Measurements from ENCODE around the gene CMTM3. TPM values are rescaled to one million over a fixed set of nuclear protein-coding genes. Genes with fewer than 3 reads are reported as not detected.

CMTM3 gene
- total RNA-seq, 1 experiment from 2014 or later, result 12.8 TPM

GRCh38 chr16:66585481-66586239 is 18.8 kb upstream of the CMTM3 start (continued):
- TF ChIP-seq EZH2phosphoT487 (IDR thresholded peaks at IDR 0.05; ENCODE audit: borderline replicate concordance) (no peak), YY1 (IDR thresholded peaks at IDR 0.05; ENCODE audit: extremely low read depth, insufficient replicate concordance, low read depth, low read length) (no peak), ZFX (IDR thresholded peaks at IDR 0.05) (no peak), EZH2 (IDR thresholded peaks at IDR 0.05) (no peak), JUND (IDR thresholded peaks at IDR 0.05) (no peak), ATF3 (IDR thresholded peaks at IDR 0.05) (no peak), CEBPB (IDR thresholded peaks at IDR 0.05; ENCODE audit: low read depth) (no peak), ELF1 (IDR thresholded peaks at IDR 0.05; ENCODE audit: borderline replicate concordance, low read depth) (no peak), FOSL1 (IDR thresholded peaks at IDR 0.05; ENCODE audit: low read depth) (no peak), EGR1 (IDR thresholded peaks at IDR 0.05; ENCODE audit: low read depth) (no peak), SIN3A (IDR thresholded peaks at IDR 0.05; ENCODE audit: low read depth) (no peak), CBX3 (IDR thresholded peaks at IDR 0.05; ENCODE audit: low read depth) (no peak)

GRCh38 chr16:66587881-66588600 is 16.5 kb upstream of the CMTM3 start:
- Histone ChIP-seq H4K20me1 (ENCODE audit: insufficient read depth) (no peaks in the 10 kb centered on the region), H3K4me2 (ENCODE audit: low read length) (no peak overlapping the region), H3K9me3 (ENCODE audit: control insufficient read depth in 1 of 2, insufficient read depth in 1 of 2, low read depth in 1 of 2, low read length in 2 of 2) (no peaks in the 10 kb centered on the region), H3K27ac (ENCODE audit: low read depth, low read length) (no peak overlapping the region), H3K27me3 (ENCODE audit: insufficient read depth, low read length) (no peaks in the 10 kb centered on the region), H3K9me2 (ENCODE audit: insufficient read depth) (no peaks in the 10 kb centered on the region), H3K4me3 (replicated peaks in 1 of 2; ENCODE audit: low read depth in 1 of 2, low read length in 2 of 2) (no peak overlapping the region), H3K79me2 (ENCODE audit: insufficient read depth, low read length) (no peaks in the 10 kb centered on the region), H2AFZ (ENCODE audit: low read depth, low read length, poor library complexity, severe bottlenecking) (no peak overlapping the region), H3K9ac (ENCODE audit: low read length) (no peak overlapping the region), H3K36me3 (ENCODE audit: control insufficient read depth in 1 of 2, insufficient read depth in 2 of 2, low read length in 2 of 2) (no peaks in the 10 kb centered on the region), H3K4me1 (ENCODE audit: control insufficient read depth in 1 of 2, insufficient read depth in 2 of 2, low read length in 2 of 2) (no peaks in the 10 kb centered on the region)
- intact Hi-C loops (cut with micrococcal nuclease), result no loop called here
- DNase-seq (ENCODE audit: low read depth, low spot score) (no peak), ATAC-seq (no peak)
- no TSS peak for BruUV-seq (replicated peaks)
- ChIA-PET CTCF (no interaction called here), RAD21 (ENCODE audit: low non-redundant PET in 1 of 2, low total read pairs in 2 of 2, uncharacterized antibody in 2 of 2, unreplicated experiment in 2 of 2) (no interaction called here), POLR2A (no interaction called here)
- TF ChIP-seq ZBTB33 (IDR thresholded peaks at IDR 0.05; ENCODE audit: extremely low read depth, insufficient replicate concordance, low read length) (no peak), ELF1 (IDR thresholded peaks at IDR 0.05; ENCODE audit: borderline replicate concordance, low read depth) (no peak), POLR2AphosphoS5 (IDR thresholded peaks at IDR 0.05; ENCODE audit: low read depth, low read length) (no peak), CBX3 (IDR thresholded peaks at IDR 0.05; ENCODE audit: low read depth) (no peak), EZH2 (IDR thresholded peaks at IDR 0.05) (no peak), CTCF (IDR thresholded peaks at IDR 0.05 in 2 of 3, conservative IDR thresholded peaks at IDR 0.05 in 1 of 3; ENCODE audit: borderline replicate concordance in 1 of 3, insufficient read depth in 1 of 3, low read depth in 2 of 3, low read length in 2 of 3) (no peak), ZFX (IDR thresholded peaks at IDR 0.05) (no peak)

All from HCT116 (cell line).